Activated T-cell treated with anti-CD3 and anti-CD28 coated beads for 4 hours (primary cell): ENCODE results near the gene SRD5A3.
"Not testable (repeated sequence)": the region's sequence is repeated elsewhere in the genome, so short reads cannot be mapped to it uniquely, and the experiment has no call there.

Source experiments
- DNase-seq: peaks from one replicate; pipeline ENCODE4 v3.0.0-alpha.2; 2020

The SRD5A3 gene

DNA sequence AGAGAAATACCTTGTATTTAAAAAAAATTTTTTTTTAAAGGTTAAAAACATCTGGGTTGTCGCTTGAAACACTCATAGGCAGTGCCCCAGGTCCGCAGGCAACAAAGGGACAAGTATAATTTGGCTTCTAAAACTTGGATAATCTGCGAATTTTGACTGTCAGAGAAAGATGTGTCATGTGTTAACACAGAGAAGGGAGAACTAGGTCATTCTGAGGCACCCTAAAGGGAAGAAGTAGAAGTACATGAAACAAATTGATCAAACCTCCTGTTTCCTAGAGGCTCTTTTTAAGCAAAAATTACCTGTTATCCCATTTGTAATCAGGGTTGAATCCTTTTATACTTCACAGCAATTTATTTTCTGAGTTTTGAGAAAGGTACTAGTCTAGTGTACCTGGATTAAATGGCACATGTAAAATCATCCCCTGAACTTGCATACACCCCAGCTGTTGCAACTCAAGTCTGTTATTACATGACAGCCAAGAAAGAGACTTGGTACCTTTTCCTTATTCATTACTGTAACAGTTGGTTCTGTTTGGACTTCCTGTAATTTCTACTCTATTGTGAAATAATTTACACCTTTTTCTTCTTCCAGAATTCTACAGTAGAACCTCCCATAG is 1.7 kb downstream of the SRD5A3 start:
- DNase-seq: no peak

DNA sequence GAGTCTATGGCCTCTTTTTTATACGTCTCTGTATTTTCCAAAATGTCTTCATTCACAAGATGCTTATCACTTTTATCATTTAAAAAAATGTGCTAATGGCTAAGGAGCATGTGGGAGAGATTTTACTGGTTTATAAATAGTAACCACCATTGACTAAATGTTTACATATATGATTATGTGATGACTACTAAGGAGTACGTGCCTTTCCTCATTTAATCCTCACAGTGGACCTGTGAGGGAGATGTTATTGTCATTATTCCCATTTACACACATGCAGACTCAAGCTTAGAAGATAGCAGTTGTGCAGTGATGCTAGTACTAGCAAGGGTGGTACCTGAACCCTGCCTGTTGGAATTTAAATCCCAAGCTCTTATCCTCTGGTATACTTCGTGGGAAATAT is 2.4 kb downstream of the SRD5A3 start:
- DNase-seq: no peak

DNA sequence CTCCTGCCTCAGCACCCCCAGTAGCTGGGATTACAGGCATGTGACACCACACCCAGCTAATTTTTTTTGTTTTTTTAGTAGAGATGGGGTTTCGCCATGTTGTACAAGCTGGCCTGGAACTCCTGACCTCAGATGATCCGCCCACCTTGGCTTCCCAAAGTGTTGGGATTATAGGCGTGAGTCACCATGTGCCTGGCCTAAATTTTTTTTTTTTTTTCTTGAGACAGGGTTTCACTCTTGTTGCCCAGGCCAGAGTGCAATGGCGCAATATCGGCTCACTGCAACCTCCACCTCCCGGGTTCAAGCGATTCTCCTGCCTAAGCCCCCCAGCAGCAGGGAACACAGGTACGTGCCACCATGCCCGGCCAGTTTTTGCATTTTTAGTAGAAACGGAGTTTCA is 4.8 kb downstream of the SRD5A3 start:
- DNase-seq: not testable (repeated sequence)

DNA sequence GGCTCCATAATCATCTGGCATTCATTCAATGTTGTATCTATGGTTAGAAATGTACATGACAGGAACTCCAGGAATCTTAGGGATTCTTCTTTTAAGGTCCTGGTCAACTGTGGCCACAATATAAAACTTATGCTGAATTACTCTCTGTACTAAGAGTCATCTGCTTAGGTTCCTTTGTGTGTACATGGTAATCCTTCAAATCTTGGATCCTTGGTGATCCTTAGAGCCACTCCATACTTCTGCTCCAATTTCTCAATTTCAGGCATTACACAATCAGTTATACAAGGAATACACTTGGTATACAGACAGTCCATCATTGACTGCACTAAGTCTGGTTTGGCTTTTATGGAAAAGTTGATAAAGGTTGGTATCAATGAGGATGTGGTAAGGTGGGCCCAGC is 5.8 kb downstream of the SRD5A3 start:
- DNase-seq: no peak

DNA sequence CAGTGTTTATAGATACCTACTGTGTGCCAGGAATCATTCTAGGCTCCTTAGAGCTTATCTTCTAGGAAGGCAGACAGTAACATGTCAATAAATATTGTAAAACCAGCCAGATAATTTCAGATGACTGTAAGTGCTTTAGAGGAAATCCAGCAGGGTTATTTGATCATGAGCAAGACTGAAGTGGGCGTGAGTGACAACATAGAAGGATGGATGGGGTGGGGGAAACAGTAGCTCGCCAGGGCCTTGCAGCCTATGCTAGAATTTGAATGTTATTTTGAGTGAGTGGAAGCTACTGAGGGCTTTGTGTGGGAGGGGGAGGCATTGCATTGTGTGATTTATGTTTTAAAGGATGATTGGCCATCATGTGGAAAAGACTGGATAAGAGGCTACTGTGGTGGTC is 6.7 kb downstream of the SRD5A3 start:
- DNase-seq: no peak

DNA sequence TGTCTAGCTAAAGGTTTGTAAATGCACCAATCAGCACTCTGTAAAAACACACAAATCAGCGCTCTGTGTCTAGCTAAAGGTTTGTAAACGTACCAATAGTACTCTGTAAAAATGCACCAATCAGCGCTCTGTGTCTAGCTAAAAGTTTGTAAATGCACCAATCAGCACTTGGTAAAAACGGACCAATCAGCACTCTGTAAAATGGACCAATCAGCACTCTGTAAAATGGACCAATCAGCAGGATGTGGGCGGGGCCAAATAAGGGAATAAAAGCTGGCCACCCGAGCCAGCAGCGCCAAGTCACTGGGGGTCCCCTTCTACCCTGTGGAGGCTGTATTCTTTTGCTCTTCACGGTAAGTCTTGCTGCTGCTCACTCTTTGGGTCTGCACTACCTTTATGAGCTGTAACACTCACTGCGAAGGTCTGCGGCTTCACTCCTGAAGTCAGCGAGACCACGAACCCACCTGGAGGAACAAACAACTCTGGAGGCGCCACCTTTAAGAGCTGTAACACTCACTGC is 7.2 kb downstream of the SRD5A3 start:
- not testable (repeated sequence) for DNase-seq

DNA sequence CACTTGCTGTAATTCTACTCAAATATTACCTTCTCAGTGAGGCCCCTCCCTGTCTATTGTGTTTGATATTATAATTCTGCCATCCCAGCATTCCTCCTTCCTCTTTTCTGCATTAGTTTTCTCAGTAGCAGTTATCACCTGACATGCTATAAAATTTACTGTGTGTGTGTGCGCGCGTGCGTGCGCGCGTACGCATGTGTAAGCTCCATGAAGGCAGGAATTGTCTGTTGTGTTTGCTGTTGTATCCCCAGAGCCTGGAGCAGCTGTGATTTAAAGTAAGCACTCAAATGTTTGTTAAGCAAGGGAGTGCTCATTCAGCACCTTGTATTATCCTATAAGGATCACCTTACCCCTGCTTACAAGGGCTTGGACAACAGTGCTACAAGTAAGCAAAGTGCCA is 8.6 kb downstream of the SRD5A3 start:
- DNase-seq: no peak

DNA sequence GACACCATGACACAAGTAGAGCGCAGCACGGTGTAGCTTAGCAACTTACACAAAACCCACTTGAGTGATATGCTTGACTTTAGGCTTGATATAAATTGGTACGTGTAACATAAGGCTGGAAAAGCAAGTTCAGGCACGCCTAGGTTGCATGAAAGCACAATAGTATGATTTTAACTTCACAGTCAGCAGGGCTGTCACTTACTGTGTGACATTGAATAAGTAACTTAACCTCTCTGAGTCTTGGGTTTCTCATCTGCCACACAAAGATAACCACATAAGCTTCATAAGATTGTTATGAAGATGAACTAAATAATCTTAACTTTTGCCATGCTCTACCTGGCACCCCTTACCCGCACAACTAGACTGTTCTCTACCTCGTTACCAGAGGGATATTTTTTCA is 9.5 kb downstream of the SRD5A3 start:
- DNase-seq: no peak

DNA sequence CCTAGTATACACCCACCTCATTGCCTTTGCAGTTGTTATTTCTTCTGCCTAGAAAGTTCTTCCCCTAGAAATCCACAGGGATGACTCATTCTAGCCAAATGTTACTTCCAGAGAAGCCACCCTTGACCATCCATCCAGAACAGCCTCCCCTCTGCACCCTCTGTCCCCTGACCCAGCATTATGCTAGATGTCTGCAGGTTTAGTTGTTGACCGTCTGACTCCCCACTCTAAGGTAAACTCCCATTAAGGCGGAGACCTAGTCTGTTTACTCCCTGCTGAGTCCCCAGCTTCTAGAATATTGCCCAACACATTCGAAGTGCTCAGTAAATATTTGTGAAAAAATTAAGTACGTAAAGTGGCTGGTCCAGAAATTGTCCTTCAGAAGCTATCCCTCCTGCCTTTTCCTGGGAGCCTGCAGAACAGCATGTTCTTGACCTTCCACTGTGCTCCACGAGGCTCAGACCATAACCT is 11.0 kb downstream of the SRD5A3 start:
- no peak for DNase-seq

DNA sequence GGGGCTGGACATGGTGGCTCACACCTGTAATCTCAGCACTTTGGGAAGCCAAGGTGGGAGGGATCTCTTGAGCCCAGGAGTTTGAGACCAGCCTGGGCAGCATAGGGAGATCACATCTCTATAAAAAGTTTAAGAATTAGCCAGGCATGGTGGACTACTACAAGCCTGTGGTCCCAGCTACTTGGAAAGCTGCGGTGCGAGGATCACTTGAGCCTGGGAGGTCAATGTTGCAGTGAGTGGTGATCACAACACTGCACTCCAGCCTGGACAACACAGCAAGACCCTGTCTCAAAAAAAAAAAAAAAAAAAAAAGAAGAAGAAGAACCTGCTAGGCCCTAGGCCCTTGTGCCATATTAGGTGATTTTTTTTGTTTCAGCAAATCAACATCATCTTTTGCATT is 12.2 kb downstream of the SRD5A3 start:
- no peak for DNase-seq

DNA sequence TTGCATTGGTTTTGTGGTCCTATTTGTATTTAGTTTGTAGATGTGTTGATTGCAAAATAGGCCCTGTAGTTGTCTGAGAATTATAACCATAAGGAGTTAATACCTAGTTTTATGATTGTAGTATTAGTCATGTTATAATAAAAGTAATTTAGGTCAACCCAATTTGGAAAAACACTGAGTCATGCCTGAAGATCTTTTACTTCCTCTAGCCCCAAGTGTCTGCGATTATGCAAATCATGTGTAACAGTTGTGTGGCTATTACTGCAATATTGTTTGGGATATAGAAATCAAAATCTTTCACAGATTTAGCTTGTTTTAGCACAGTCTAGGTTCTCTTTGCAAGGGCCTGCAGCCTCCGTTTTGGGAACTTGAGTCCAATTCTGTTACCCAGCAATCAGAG is 12.6 kb downstream of the SRD5A3 start:
- DNase-seq: no peak

DNA sequence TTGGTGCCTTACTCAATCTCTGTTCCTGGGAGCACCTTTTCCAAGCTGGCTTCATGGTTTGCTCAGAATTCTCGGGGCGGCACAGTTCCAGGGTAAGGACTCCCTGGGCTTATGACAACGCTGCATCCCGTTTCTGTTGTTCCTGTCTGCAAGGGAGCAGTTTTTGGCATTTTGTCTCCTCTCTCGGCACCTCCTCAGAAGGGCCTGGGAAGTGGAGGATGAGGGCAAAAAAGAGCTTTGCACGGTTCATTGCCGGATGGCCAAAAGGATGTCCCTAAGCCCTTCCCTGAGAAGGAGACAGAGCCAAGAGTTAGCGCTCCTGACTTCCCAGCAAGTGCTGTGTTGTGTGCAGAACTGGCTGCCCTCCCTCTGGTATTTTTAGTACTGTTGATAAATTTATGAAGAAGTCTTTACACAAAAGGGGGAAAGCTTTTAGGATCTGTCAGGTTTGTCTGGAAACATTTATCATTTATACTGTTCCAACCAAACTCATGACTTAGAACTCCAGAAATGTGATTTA is 13.4 kb downstream of the SRD5A3 start:
- no peak for DNase-seq

DNA sequence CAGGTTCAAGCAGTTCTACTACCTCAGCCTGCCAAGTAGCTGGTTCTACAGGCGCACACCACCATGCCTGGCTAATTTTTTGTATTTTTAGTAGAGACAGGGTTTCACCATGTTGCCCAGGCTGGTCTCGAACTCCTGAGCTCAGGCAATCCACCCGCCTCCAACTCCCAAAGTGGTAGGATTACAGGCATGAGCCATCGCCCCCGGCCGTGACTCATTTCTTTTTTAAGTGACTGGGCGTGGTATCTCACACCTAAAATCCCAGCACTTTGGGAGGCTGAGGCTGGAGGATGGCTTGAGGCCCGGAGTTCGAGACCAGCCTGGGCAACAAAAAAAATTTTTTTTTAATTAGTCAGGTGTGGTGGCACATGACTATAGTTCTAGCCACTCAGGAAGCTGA is 16.9 kb downstream of the SRD5A3 start:
- not testable (repeated sequence) for DNase-seq

DNA sequence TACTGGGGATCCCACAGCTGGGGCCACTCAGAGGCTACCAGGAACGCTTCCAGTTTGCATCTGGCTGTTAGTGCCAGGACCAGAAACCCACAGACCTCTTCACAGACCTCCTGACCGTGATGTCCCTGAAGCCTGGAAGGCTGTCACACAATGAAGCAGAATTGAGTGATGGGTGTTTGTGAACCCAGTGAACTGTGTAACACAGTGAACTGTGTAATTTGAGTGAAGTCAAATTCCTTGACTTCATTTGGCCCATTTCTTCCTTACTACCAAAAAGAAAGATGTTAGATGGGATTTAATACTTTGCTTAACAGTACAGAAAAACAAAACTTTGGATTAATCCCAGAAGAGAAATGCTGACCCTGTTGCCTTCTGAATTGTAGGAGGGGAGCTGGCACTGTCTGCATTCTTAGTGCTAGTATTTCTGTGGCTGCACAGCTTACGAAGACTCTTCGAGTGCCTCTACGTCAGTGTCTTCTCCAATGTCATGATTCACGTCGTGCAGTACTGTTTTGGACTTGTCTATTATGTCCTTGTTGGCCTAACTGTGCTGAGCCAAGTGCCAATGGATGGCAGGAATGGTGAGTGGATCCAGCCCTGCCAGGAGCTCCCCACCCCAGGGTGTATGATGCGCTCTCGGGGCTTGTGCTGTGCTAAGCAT is 17.8 kb downstream of the SRD5A3 start:
- no peak for DNase-seq

DNA sequence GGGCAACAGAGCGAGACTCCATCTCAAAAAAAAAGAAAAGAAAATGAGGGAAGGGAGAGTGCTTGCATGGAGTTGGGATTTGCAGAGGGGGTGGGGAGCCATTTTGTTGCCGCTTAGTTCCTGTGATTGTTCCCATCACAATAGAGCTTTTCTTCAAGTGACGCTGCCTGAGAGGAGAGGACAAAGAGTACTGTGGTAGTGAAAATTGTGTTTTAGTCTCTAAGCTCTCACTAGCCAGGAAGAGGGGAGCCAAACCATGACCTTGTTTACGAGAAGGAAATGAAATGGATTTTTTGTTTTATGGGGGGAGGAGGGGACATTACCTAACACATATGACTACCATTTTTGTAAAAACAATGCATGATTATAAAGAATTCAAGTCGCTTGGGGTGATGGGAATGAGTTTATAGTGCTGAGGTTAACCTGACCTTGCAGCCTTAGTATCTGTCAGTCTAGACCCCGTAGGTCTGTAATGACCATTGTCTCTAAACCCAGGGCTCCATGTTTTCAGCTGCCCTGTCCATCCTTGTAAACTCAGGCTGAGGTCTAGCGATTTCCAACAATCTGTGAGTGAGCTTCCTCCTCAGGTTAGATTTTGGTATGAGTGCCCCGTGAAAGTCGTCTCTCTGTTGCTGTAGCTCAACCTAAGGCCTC is 18.8 kb downstream of the SRD5A3 start:
- no peak for DNase-seq

DNA sequence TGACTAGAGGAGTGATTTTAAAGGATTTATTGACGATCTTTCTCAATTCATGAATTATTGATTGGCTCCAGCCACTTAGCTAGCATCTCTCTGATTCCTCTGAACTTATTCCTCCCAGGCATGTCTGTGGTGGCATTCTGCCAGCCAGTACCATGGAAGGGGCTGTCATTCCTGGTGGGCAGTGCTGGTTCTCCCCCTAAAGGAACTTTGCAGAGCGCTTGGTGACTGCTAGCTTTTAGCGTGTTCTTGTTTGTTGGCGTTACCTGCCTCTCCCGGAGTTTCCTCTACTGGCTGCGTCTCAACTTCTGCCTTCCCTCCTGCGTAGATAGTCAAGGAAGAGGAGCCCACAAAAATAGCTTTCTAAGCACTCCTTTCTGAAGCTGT is 19.3 kb downstream of the SRD5A3 start:
- no peak for DNase-seq

DNA sequence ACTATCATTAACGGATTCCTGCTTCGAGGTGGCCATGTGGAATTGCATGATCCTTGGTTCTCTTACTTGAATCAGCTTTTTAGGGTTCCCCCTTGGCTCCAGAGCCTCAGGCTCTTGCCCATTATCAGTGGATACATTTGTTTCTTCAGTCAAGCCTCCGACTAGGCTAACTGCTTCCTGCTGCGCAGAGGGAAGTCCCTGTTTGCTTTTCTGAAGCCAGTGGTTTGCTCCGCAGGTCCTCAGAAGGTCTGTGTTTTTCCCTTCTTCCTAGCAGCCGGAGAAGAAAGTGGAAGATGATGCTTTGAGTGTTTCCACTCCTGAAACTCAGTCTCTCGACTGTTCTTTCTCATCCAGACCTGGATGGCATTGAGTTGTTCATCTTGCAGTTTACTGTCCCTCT is 20.6 kb downstream of the SRD5A3 start:
- no peak for DNase-seq

DNA sequence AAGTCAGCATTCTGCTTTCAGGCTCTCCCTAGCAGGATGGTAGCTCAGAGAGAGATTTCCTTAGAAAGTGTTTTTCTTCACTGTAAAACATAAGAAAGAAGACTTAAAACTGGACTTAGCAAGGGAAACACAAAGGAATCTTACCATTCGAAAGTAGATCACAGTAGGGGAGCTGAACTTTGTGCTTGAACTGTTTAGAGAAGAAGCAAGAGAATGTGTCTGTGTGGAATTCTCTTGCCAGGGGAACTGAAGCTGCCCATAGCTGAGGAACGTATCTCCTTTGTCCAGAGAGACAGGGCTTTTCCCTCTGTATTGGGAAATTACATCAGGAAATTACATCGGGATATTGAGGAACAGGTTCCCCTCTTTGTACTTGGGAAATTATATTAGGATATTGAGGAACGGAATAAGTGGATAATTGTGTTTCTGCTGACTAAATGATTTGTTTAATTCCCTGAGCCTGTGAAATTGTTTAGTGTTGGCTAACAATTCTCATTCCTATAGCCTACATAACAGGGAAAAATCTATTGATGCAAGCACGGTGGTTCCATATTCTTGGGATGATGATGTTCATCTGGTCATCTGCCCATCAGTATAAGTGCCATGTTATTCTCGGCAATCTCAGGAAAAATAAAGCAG is 21.2 kb downstream of the SRD5A3 start:
- no peak for DNase-seq

DNA sequence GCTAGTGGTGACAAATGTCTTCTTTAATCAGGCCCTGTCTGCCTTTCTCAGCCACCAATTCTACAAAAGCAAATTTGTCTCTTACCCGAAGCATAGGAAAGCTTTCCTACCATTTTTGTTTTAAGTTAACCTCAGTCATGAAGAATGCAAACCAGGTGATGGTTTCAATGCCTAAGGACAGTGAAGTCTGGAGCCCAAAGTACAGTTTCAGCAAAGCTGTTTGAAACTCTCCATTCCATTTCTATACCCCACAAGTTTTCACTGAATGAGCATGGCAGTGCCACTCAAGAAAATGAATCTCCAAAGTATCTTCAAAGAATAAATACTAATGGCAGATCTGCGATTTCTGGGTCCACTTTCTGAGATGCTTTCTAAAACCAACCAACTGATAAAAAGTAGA is 23.9 kb downstream of the SRD5A3 start:
- DNase-seq: no peak

DNA sequence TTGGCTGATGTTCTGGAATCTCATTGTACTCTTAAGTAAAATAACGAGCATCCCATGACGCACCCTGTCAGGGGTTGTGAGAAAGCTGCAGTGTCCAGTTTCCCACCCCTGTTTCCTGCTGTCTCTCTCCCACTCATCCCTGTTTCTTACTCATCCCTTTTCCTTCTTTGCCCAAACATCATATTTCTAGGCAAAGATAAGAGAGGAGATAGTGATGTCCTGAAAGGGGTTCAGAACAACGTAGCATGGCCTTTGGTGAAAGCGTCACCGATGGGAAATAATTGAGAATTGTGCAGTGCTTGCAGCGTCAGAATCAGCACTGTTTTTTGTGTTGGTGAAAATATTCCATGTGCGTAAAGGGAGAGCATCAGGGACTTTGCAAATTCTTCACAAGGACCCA is 26.2 kb downstream of the SRD5A3 start:
- DNase-seq: no peak

DNA sequence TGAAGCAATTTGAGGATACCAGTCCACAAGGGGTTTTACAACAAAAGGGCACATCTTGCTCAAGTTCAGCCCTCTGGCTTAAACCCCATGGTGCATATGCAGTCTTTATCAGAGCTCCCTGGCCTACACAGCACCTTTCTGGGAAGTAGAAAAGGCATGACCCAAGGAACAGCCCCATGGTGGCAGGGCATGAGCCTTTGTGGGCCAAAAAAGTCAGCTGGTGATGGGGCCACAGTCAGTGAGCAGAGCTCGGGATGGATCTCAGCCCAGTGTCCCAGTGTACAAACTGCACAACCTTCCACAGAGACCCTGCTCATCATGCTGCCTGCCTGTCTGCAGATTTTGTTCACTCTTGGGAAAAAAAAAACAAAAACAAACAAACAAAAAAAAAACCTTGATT is 27.4 kb downstream of the SRD5A3 start:
- no peak for DNase-seq

DNA sequence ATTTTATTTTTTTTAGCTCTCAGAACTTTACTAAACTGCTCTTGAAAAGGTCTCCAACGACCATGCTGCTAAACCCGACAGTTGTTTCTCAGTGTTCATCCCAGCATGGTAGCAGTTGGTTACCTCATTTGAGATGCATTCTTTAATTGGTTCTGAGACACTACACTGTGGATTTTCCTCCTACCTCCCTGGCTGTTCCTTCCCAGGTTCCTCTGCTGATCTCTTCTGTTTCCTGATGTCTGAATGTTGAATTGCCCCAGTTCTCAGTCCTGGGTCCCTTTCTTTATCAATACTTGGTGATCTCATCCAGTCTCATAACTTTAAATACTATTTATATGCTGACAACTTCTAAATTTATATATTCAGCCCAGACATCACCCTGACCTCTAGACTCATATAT is 30.7 kb downstream of the SRD5A3 start:
- DNase-seq: no peak

DNA sequence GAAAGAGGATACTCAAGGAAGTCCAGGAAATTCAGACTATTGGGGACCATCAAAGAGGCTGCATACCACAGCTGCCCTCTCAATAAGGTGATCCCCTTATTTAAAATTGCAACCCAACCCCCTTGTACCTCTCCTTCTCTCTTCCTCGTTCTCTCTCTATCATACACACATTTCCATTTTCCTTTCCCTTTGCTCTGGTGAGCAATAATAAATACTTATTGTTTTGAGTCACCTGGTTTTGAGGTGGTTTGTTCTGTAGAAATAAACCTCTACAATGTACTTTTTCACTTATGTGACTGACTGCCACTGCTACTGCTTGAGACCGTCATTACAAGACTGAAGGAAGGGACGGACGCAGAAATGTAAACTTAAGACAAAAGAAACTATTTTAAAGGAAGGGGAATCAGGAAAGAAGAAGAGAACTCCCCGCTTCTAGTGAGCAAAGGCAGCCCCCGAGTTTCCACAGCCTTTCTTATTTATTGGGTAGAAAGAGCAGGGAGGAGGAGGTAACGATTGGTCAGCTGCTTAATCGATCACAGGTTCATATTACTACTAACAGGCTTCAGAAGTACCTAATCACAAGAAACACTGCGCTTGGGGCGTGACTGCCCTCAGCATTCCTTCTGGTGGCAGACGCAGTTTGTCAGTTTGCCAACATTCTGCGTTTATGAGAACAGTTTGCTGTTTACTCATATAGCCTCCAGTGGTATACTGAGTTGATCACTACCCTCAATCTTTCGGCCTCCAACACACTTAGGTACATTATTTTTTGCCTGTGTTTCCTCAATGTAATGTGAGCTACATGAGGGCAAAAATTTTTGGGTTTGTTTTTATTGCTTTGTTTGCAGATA is 32.8 kb downstream of the SRD5A3 start:
- DNase-seq: no peak
